ENCODE results near the gene ELFN1.

Gene ELFN1

GRCh38 chr7:1742555-1743303, 72.7 kb downstream of the ELFN1 start:
- DNase-seq (ENCODE audit: low read depth): no peak

DNA sequence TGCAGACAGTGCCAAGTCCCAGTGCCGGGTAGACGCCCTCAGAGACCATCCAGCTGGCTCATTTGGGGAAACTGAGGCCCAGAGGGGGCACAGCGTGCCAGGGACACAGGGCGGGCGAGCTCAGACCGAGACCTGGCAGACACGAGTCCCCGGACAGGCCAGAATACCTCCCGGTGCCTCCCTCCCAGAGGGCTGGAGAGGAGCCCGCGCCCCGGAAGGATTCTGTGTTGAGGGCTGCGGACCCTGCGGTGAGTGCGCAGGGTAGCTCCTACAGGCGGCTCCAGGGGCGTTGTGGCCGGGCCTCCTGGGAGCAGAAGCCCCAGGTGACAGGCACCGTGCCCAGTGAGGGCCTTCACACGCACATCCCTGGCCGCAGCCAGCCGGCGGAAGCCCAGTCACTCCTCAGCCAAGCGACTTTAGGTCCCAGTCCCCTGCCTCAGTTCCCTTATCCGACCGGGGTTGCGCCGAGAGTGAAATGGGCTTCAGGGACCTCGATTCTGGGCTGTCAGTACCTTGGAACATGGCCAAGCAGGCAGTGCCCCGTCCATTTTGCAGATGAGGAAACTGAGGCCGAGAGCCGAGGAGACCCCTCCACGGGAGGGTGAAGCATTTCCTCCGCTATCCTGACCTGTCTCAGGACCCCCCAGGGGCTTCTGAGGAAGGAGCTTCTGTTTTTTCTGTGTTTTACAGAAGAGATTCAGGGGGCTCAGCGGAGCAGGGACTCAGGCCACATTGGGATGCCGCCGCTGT, 73.6 kb downstream of the ELFN1 start:
- no peak for DNase-seq (ENCODE audit: low read depth)

DNA sequence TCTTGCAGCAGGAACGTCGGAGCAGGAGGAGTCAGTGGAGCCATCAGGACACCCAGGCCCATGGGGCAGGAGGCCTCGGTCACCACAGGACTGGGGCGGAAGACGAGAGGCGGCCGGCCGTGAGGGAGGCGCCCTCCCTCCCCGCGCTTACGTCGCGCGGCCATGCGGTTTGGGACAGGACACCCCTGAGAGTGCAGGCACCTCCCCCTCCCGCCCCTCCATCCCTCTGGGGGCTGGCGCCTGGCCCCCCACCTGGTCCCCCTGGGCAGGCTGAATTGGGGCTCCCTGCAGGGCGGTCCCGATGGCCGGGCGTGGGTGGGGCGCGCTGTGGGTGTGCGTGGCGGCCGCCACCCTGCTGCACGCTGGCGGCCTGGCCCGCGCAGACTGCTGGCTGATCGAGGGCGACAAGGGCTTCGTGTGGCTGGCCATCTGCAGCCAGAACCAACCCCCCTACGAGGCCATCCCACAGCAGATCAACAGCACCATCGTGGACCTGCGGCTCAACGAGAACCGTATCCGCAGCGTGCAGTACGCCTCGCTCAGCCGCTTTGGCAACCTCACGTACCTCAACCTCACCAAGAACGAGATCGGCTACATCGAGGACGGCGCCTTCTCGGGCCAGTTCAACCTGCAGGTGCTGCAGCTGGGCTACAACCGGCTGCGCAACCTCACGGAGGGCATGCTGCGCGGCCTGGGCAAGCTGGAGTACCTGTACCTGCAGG, 74.4 kb downstream of the ELFN1 start:
- DNase-seq (ENCODE audit: low read depth): no peak

- DNase-seq (ENCODE audit: low read depth): no peak
Observed at GRCh38 chr7:1745018-1745532, 75.0 kb downstream of the ELFN1 start.

DNA sequence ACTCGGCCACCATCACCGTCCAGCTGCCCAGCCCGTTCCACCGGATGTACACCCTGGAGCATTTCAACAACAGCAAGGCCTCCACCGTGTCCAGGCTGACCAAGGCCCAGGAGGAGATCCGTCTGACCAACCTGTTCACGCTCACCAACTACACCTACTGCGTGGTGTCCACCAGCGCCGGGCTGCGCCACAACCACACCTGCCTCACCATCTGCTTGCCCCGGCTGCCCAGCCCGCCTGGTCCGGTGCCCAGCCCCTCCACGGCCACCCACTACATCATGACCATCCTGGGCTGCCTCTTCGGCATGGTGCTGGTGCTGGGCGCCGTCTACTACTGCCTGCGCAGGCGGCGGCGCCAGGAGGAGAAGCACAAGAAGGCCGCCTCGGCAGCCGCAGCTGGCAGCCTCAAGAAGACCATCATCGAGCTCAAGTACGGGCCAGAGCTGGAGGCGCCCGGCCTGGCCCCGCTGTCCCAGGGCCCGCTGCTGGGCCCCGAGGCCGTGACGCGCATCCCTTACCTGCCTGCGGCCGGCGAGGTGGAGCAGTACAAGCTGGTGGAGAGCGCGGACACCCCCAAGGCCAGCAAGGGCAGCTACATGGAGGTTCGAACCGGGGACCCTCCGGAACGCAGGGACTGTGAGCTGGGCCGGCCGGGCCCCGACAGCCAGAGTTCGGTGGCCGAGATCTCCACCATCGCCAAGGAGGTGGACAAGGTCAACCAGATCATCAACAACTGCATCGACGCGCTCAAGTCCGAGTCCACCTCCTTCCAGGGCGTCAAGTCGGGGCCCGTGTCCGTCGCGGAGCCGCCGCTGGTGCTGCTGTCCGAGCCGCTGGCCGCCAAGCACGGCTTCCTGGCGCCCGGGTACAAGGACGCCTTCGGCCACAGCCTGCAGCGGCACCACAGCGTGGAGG, 75.8 kb downstream of the ELFN1 start:
- DNase-seq (ENCODE audit: low read depth): no peak

DNA sequence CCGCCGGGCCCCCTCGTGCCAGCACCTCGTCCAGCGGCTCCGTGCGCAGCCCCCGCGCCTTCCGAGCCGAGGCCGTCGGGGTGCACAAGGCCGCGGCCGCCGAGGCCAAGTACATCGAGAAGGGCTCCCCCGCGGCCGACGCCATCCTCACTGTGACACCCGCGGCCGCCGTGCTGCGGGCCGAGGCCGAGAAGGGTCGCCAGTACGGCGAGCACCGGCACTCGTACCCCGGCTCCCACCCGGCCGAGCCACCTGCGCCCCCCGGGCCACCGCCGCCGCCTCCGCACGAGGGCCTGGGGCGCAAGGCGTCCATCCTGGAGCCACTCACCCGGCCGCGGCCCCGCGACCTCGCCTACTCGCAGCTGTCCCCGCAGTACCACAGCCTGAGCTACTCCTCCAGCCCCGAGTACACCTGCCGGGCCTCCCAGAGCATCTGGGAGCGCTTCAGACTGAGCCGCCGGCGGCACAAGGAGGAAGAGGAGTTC, 76.5 kb downstream of the ELFN1 start:
- DNase-seq (ENCODE audit: low read depth): no peak

- no peak for DNase-seq (ENCODE audit: low read depth)
Observed at GRCh38 chr7:1747004-1747801, 77.1 kb downstream of the ELFN1 start.

DNA sequence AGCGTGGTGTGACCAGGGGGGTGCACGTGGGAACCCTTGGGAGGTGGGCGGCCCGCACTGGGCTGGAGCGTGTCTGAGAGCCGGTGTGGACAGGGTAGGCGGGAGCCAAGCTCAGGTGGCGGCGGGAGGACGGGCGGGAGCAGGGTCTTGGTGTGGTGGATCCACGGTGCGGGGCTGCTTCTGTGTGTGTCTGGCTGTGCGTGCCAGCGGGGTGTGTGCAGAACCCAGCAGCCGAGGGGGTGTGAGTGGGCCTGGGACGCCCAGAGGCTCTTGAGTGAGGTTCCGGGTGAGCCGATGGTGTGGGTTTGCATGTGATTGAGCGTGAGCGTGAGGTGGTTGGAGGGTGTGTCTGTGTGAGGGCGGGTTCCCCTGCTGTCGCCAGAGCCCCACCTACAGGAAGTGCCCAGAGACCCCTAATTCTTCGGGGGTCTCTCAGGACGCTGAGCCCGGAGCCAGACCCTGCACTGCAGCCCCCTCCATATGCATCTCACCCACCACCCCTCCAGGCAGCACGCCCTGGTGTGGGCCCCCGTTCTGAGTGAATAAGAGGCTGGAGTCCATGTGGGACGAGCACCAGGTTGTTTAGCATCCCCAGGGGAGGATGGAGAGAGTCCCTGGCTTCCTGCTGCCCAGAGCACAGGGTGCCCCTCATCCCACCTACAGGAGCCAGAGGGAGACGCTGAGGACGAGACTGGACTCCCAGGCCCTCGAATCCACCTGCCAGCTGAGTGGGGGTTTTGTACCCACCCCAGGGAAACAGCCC, 78.2 kb downstream of the ELFN1 start:
- DNase-seq (ENCODE audit: low read depth): no peak

DNA sequence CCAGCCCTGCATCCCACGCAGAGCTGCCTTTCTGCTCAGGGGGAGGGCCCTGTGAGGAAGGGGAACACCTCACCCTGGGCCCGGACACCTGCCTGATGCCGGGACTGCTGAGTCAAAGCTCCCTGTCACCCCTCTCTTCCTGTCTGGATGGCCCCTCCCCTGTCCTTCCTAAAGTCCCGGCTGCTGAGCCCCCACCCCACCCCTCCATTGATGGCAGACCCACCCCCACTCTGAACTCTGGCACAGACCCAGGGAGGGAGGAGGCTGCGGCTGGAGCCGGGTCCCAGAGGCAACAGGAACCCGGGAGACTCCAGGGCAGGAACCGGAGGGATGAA, 78.7 kb downstream of the ELFN1 start:
- no peak for DNase-seq (ENCODE audit: low read depth)

DNA sequence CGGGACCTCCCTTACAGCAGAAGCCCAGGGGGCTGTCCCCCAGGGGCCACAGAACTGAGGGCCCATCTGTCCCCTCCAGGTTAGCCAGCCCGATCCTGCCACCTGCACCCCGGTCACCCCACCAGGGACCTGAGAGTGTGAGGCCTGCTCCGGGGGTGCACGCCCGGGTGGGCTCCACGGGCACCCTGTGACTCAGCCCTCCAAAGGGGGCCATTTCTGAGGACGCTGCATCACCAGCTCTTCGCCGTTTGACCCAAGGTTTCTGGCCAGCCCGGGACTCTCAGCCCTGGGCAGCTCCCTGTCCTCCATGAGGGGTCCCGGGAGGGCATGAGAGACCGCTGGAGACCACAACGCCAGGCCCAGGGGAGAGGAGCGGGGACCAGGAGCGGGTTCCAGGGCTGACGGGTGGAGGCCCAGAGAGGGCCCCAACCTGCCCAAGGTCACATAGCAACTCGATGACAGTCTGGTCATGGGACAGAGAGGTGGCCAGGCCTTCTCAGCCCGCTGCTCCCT, 79.3 kb downstream of the ELFN1 start:
- no peak for DNase-seq (ENCODE audit: low read depth)

- no peak for DNase-seq (ENCODE audit: low read depth)
Observed at GRCh38 chr7:1749864-1750466, 79.9 kb downstream of the ELFN1 start.

DNA sequence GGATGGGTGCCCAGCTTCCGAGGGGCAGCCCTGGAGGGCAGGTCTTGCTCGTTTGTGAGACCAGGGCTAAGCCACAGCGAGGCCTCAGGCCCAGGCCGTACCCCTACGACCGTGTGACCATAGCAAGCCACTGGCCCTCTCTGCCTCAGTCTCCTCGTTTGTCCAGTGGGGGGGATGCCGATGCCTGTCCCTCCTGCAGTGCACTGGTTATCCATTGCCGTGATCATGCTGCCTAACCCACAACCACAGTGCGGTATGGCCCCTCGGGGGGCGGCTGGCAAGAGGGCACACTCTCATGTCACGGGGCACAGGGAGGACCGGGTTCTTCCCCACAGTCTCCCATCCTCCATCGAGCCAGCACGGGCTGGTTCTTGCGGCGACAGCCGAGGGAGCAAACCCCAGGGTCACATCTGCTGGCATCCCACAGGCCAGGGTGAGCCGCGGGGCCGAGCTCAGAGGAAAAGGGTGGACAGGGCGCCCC, 80.5 kb downstream of the ELFN1 start:
- DNase-seq (ENCODE audit: low read depth): no peak

DNA sequence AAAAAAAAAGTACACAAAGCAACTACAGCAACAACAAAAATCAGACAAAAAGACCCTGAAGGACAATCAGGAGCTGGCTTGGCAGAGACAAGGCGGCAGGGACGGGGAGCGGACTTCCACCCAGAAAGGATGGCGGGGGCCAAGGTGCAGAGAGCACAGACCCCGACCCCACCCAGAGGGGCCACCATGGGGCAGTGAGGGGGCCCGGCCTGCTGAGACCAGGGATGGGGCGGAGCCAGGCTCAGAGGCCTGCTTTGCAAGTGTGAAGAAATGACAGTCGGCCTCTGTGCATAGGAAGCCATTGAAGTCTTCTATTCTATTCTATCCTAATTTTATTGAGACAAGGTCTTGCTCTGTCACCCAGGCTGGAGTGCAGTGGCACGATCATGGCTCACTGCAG, 82.0 kb downstream of the ELFN1 start:
- no peak for DNase-seq (ENCODE audit: low read depth)

DNA sequence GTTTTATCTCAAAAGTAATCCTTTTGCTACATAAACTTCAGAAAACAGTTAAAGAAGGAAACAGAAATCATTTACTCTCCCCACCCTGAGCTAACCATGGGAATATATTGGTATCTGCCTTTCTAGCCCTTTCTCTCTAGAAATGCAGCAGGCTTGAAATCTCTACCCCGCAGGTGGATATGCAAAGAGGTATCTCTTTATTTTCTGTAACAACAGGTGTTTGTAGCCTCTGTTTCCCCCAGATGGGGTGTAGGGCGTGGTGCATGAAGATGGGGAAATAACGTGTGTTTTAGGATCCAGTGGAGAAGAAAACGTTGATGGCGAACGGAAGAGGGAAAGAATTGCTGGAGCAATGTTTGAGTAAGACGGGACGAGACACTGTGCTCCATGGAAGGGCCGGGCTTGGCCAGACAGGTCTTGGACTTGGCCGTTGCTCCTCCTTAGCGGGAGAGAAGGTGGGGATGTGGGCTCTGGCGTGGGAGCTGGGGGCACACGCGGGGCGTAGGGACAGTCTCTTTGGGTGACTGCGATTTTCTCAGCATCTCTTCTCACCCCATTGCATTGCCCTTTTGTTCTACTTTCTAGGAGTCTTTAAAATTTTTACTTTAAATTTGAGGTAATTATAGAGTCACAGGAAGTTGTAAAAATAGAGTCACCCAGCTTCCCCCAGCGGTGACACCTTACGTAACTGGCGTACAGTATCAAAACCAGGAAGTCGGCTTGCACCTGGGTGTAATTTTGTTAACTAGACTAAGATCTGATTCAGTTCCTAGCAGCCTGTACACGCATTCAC, 82.9 kb downstream of the ELFN1 start:
- no peak for DNase-seq (ENCODE audit: low read depth)

DNA sequence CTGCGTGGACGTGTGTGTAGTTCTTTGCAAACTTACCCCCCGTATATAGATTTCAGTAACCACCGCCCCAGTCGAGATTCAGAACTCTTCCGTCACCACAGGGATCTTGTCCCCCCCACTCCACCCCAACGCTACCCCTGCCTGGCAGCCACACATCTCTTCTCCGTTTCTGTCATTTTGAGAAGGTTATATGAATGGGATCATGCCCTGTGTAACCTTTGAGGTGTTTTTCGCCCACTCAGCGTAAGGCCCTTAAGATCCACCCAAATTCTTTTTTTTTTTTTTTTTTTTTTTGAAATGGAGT, 83.4 kb downstream of the ELFN1 start:
- no peak for DNase-seq (ENCODE audit: low read depth)

GRCh38 chr7:1754345-1754908, 84.3 kb downstream of the ELFN1 start:
- no peak for DNase-seq (ENCODE audit: low read depth)

GRCh38 chr7:1755783-1756625, 85.9 kb downstream of the ELFN1 start:
- DNase-seq (ENCODE audit: low read depth): no peak

All from CMK (cell line).